NCI-H1092 treated with DMSO at 0.1 percent for 48 hours (cell line): ENCODE data around the gene SPATA2L.

Source experiments
- DNase-seq: peaks from one replicate; lab custom pipeline; 2025; lab: John Stamatoyannopoulos, UW

SPATA2L gene

GRCh38 chr16:89727406-89728120, 26.1 kb upstream of the SPATA2L start:
- DNase-seq, result no peak

GRCh38 chr16:89723279-89724250, 22.1 kb upstream of the SPATA2L start:
- no peak for DNase-seq

- DNase-seq, result no peak
Measured at GRCh38 chr16:89722392-89723278, 21.1 kb upstream of the SPATA2L start.

- no peak for DNase-seq
Measured at GRCh38 chr16:89721546-89722391, 20.3 kb upstream of the SPATA2L start.

- DNase-seq, result peak; percentile 77
Measured at GRCh38 chr16:89720813-89721545, 19.5 kb upstream of the SPATA2L start, which contains the start of the genes VPS9D1 and ZNF276. TSS of gene VPS9D1 (minus strand) at chr16:89720898. CDS start at chr16:89720861, 37 bp downstream. TSS of gene ZNF276 (plus strand) at chr16:89721537. CDS start at chr16:89721641, 104 bp downstream.

GRCh38 chr16:89720551-89720812, 19.0 kb upstream of the SPATA2L start:
- peak; percentile 51 for DNase-seq

GRCh38 chr16:89717688-89718505, 16.4 kb upstream of the SPATA2L start:
- DNase-seq, result no peak

- no peak for DNase-seq
Measured at GRCh38 chr16:89716916-89717687, 15.6 kb upstream of the SPATA2L start.

GRCh38 chr16:89716493-89716892, 15.0 kb upstream of the SPATA2L start:
- DNase-seq, result no peak

GRCh38 chr16:89712274-89712781, 10.8 kb upstream of the SPATA2L start:
- peak; percentile 14 for DNase-seq

GRCh38 chr16:89711601-89712273, 10.2 kb upstream of the SPATA2L start:
- peak; percentile 36 for DNase-seq

GRCh38 chr16:89710709-89711564, 9.4 kb upstream of the SPATA2L start:
- no peak for DNase-seq

- DNase-seq, result no peak
Measured at GRCh38 chr16:89709716-89710432, 8.4 kb upstream of the SPATA2L start.

GRCh38 chr16:89709166-89709565, 7.7 kb upstream of the SPATA2L start:
- no peak for DNase-seq

GRCh38 chr16:89708481-89708931, 7.0 kb upstream of the SPATA2L start:
- DNase-seq, result no peak

- no peak for DNase-seq
Measured at GRCh38 chr16:89707695-89708094, 6.2 kb upstream of the SPATA2L start.
